ENCODE measurements around the gene TTLL9. TPM values are rescaled to one million over a fixed set of nuclear protein-coding genes. Genes with fewer than 3 reads are reported as not detected.

Gene TTLL9
- total RNA-seq, 4 donors from 2014 or later: 0.49 to 0.68 TPM; not detected in 2

DNA sequence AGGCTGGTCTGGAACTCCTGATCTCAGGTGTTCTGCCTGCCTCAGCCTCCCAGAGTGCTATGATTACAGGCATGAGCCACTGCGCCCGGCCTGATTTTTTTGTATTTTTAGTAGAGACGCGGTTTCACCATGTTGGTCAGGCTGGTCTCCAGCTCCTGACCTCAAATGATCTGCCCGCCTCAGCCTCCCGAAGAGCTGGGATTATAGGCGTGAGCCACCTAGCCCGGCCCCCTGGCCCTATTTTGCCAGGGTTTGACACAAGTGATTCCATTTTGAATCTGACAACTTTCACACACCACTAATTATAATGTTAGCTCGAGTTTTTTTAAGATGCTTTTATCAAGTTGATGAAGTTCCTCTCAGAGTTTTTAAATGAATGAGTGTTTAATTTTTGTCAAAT is 25.6 kb downstream of the TTLL9 start:
- Histone ChIP-seq H3K27ac (no peak overlapping the region), H3K4me1 (peaks cover 7% of the 10 kb centered on the region), H3K27me3 (no peaks in the 10 kb centered on the region), H3K9me3 (no peaks in the 10 kb centered on the region), H3K36me3 (no peaks in the 10 kb centered on the region), H3K4me3 (no peak overlapping the region)
- TF ChIP-seq POLR2A (IDR thresholded peaks at IDR 0.05): no peak
- TF ChIP-seq, protein P1, sequence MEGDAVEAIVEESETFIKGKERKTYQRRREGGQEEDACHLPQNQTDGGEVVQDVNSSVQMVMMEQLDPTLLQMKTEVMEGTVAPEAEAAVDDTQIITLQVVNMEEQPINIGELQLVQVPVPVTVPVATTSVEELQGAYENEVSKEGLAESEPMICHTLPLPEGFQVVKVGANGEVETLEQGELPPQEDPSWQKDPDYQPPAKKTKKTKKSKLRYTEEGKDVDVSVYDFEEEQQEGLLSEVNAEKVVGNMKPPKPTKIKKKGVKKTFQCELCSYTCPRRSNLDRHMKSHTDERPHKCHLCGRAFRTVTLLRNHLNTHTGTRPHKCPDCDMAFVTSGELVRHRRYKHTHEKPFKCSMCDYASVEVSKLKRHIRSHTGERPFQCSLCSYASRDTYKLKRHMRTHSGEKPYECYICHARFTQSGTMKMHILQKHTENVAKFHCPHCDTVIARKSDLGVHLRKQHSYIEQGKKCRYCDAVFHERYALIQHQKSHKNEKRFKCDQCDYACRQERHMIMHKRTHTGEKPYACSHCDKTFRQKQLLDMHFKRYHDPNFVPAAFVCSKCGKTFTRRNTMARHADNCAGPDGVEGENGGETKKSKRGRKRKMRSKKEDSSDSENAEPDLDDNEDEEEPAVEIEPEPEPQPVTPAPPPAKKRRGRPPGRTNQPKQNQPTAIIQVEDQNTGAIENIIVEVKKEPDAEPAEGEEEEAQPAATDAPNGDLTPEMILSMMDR (IDR thresholded peaks at IDR 0.05): no peak
- TF ChIP-seq POLR2AphosphoS5 (IDR thresholded peaks at IDR 0.05): no peak
- no peak for TF ChIP-seq EP300 (IDR thresholded peaks at IDR 0.05)
- DNase-seq (ENCODE audit: low spot score in 2 of 2): peak in 1 of 2 donors; percentile 24
- WGBS: 97% methylated on average over 9 of the region's 9 CpGs

DNA sequence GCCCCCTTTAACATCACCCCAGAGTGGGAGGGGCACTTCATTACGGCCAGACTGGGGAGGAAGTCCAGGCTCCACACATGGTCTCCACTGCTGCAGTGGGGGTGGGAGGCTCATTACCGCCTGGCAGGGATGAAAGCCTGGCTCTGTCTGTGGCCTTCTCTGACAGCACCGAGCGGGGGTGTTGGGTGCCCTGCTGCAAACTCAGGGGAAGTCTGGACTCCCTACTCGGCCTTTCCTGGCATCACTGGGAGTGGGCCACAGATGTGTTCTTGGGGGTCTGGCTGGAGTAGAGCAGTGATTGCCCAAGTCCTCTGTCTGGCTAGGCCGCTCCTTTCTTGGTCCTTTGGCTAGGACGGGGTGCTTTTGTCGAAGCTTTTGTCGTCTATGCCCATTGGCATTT is 27.1 kb downstream of the TTLL9 start:
- H3K4me3 ChIP-seq: no peak overlapping the region
- no peak for TF ChIP-seq POLR2AphosphoS5 (IDR thresholded peaks at IDR 0.05)
- no peak for TF ChIP-seq EP300 (IDR thresholded peaks at IDR 0.05)
- TF ChIP-seq, protein P1 (IDR thresholded peaks at IDR 0.05): no peak
- TF ChIP-seq POLR2A (IDR thresholded peaks at IDR 0.05): no peak
- H3K36me3 ChIP-seq: no peaks in the 10 kb centered on the region
- H3K27me3 ChIP-seq: no peaks in the 10 kb centered on the region
- peak in 1 of 2 donors; percentile 58 for DNase-seq (ENCODE audit: low spot score in 2 of 2)
- no peak overlapping the region for H3K27ac ChIP-seq
- no peaks in the 10 kb centered on the region for H3K9me3 ChIP-seq
- WGBS: 83% methylated on average over 9 of the region's 9 CpGs
- H3K4me1 ChIP-seq: peaks cover 7% of the 10 kb centered on the region

DNA sequence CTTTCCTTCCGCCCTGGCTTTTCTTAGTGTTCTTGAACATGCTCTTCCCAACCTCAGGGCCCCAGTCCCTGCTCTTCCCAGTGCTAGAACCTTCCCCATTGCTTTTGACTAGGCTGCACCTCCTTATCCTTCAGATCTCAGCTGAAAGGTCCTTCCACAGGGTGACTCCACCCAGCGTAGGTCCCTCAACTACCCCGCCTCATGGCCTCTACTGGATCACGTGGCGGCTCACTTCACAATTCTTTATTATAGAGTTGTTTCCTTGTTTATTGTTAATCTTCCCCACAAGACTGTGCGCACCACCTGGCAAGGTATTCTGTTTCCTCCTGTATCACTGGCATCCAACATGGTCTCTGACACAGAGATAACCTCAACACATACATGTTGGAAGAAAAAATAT is 31.2 kb downstream of the TTLL9 start:
- WGBS: 85% methylated on average over 6 of the region's 6 CpGs
- no peak overlapping the region for H3K4me3 ChIP-seq
- H3K36me3 ChIP-seq: no peaks in the 10 kb centered on the region
- H3K4me1 ChIP-seq: no peaks in the 10 kb centered on the region
- no peak overlapping the region for H3K27ac ChIP-seq
- no peaks in the 10 kb centered on the region for H3K9me3 ChIP-seq
- H3K27me3 ChIP-seq: no peaks in the 10 kb centered on the region
- TF ChIP-seq EP300 (IDR thresholded peaks at IDR 0.05) (no peak), POLR2A (IDR thresholded peaks at IDR 0.05) (no peak)
- TF ChIP-seq, protein P1 (IDR thresholded peaks at IDR 0.05): no peak
- peak in 1 of 2 donors; percentile 34 for DNase-seq (ENCODE audit: low spot score in 2 of 2)

DNA sequence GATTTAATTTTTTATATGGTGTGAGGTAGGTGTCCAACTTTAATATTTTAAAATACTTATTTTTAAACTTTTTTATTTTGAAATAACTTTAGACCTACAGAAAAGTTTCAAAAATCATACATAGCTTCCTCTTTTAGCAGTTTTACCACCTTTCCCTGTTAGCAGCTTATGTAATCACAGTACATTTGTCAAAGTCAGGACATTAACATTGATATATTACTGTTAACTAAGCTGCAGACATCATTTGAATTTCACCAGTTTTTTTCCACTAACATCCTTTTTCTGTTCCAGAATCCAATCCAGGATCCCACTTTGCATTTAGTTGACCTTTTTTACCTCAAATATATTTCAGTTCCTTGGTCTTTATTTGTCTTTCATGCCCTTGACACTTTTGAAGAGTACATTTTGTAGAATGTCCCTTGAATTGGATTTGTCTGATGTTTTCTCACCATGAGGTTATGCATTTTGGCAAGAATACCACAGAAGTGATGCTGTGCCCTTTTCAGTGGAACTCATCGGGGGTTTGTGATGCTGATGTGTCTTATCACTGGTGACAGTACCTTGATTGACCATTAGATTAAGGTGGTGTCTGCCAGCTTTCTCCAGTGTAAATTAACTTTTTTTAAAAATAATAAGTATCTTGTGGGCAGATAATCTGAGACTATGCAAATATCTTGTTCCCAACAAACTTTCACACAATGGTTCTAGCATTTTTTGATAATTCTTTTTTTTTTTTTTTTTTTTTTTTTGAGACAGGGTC is 33.4 kb downstream of the TTLL9 start:
- TF ChIP-seq, protein P1 (IDR thresholded peaks at IDR 0.05): no peak
- no peak for TF ChIP-seq POLR2AphosphoS5 (IDR thresholded peaks at IDR 0.05)
- TF ChIP-seq EP300 (IDR thresholded peaks at IDR 0.05): no peak
- no peak for TF ChIP-seq POLR2A (IDR thresholded peaks at IDR 0.05)
- no peak overlapping the region for H3K27ac ChIP-seq
- WGBS: 63% methylated on average over 1 of the region's 1 CpG
- H3K27me3 ChIP-seq: no peaks in the 10 kb centered on the region
- no peak overlapping the region for H3K4me3 ChIP-seq
- no peaks in the 10 kb centered on the region for H3K36me3 ChIP-seq
- H3K4me1 ChIP-seq: no peaks in the 10 kb centered on the region
- DNase-seq (ENCODE audit: low spot score in 2 of 2): peak in 1 of 2 donors; percentile 9
- H3K9me3 ChIP-seq: no peaks in the 10 kb centered on the region

DNA sequence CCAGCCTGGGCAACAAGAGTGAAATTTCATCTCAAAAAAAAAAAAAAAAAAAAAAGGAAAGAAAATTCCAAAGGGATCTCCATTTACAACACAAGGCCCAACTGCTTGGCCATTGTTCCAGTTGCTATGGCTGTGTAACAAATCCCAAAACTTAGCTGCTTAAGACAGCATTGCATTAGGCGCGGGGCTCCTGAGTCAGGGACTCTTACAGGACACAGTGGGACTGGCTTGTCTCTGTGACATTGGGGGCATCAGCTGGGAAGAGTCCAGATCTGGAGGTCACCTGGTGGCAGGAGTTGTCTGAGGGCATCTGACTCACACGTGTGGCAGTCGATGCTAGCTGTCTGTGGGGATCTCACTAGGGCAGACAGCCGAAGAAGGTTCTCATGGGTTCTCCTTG is 35.6 kb downstream of the TTLL9 start:
- DNase-seq (ENCODE audit: low spot score in 2 of 2): peak in 1 of 2 donors; percentile 55
- H3K4me3 ChIP-seq: no peak overlapping the region
- no peaks in the 10 kb centered on the region for H3K36me3 ChIP-seq
- H3K27ac ChIP-seq: no peak overlapping the region
- TF ChIP-seq POLR2A (IDR thresholded peaks at IDR 0.05) (no peak), EP300 (IDR thresholded peaks at IDR 0.05) (no peak), POLR2AphosphoS5 (IDR thresholded peaks at IDR 0.05) (no peak)
- TF ChIP-seq, protein P1 (IDR thresholded peaks at IDR 0.05): no peak
- 77% methylated on average over 5 of the region's 5 CpGs for WGBS
- H3K27me3 ChIP-seq: no peaks in the 10 kb centered on the region
- H3K4me1 ChIP-seq: no peaks in the 10 kb centered on the region
- H3K9me3 ChIP-seq: no peaks in the 10 kb centered on the region

All from suprapubic skin (tissue), 4 donors.